Measurements from ENCODE around the gene ESPN.
"Not testable (repeated sequence)": the region's sequence is repeated elsewhere in the genome, so short reads cannot be mapped to it uniquely, and the experiment has no call there.

Gene ESPN

GRCh38 chr1:6485168-6486101 lies 60.9 kb downstream of the ESPN start:
- DNase-seq, result no peak

GRCh38 chr1:6486433-6487011 lies 61.9 kb downstream of the ESPN start:
- peak; percentile 79 for DNase-seq

- DNase-seq, result no peak
Observed at GRCh38 chr1:6487804-6488484, 63.4 kb downstream of the ESPN start.

- DNase-seq, result no peak
Observed at GRCh38 chr1:6488602-6489382, 64.2 kb downstream of the ESPN start.

- no peak for DNase-seq
Observed at GRCh38 chr1:6489383-6489765, 64.8 kb downstream of the ESPN start.

- peak; percentile 63 for DNase-seq
Observed at GRCh38 chr1:6489799-6490180, 65.2 kb downstream of the ESPN start.

GRCh38 chr1:6490181-6491080 lies 65.9 kb downstream of the ESPN start:
- DNase-seq, result peak; percentile 38

GRCh38 chr1:6491081-6491449 lies 66.5 kb downstream of the ESPN start:
- no peak for DNase-seq

GRCh38 chr1:6491480-6491962 lies 66.9 kb downstream of the ESPN start, which contains the start of gene PLEKHG5:
Gene PLEKHG5, minus strand, starts transcription at chr1:6491667. Its CDS starts 14,096 bp downstream, at chr1:6477571.
- no peak for DNase-seq

- DNase-seq, result no peak
Observed at GRCh38 chr1:6491966-6492365, 67.4 kb downstream of the ESPN start.

GRCh38 chr1:6493834-6494223 lies 69.3 kb downstream of the ESPN start:
- not testable (repeated sequence) for DNase-seq

GRCh38 chr1:6494627-6495026 lies 70.1 kb downstream of the ESPN start:
- no peak for DNase-seq

- DNase-seq, result no peak
Observed at GRCh38 chr1:6495041-6495441, 70.5 kb downstream of the ESPN start.

GRCh38 chr1:6495540-6496364 lies 71.2 kb downstream of the ESPN start:
- no peak for DNase-seq

- DNase-seq, result no peak
Observed at GRCh38 chr1:6496365-6496721, 71.8 kb downstream of the ESPN start.

- no peak for DNase-seq
Observed at GRCh38 chr1:6496890-6497214, 72.3 kb downstream of the ESPN start.

- peak; percentile 51 for DNase-seq
Observed at GRCh38 chr1:6497215-6497866, 72.8 kb downstream of the ESPN start.

- no peak for DNase-seq
Observed at GRCh38 chr1:6497867-6498575, 73.4 kb downstream of the ESPN start.

- no peak for DNase-seq
Observed at GRCh38 chr1:6498576-6499111, 74.1 kb downstream of the ESPN start.

- DNase-seq, result no peak
Observed at GRCh38 chr1:6499296-6499695, 74.7 kb downstream of the ESPN start.

Data from activated effector memory CD4-positive, alpha-beta T cell treated with Interleukin-2 at 50 U/mL for 16 hours (primary cell).